ENCODE data around the gene VAMP4. TPM values are rescaled to one million over a fixed set of nuclear protein-coding genes. Genes with fewer than 3 reads are reported as not detected.
"Not testable (repeated sequence)": the region's sequence is repeated elsewhere in the genome, so short reads cannot be mapped to it uniquely, and the experiment has no call there.

Gene VAMP4
- polyA plus RNA-seq, 1 donor = 21.2 TPM

DNA sequence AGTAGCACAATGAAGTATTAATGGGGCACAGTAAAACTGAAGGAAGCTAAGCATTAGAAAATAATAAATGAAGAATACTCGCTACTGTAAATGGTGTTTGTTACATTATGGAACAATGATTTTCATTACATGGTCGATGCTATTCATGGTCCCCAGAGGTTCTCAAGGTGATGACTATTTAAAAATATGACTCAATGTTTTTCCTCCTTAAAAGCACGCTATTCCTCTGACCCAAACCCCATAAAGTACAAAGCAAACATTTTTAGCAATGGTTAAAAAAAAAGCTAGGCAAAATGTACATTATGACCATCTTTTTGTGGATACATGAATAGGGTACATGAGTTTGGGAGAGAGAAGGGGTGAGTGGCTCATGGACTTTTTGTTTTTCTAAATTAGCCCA is 34.3 kb downstream of the VAMP4 start:
- no peak for DNase-seq

DNA sequence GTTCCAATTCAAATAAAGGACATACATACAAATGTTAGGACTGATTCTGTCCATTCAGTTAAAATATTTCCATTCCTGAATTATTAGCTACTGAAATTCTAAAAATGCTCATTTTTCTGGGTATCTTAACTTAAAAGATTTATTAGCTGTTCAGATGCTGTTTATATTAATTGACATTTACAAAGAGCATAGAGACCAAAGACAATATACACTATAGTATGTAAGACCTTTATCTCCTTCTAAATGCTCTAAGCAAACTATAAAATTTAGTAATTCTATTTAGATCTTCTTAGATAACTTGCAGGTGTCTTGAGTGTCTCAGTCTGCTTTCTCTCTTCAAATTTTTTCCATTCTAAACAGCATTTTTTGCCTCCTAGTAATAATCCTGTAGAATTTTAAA is 39.3 kb downstream of the VAMP4 start:
- no peak for DNase-seq

DNA sequence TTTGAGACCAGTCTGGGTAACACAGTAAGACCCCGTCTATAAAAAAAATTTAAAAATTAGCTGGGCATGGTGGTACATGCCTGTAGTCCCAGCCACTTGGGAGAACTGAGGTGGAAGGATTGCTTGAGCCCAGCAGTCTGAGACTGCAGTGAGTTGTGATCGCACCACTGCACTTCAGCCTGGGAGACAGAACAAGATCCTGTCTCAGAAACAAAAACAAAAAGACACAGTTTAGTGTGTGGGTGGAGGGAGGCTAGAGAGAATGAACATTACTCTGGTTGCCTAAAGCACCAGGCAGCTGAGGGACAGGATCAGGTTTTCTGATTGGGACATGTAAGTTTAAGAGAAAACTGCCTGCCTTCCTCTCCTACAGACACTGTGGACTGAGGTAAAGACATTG is 42.3 kb downstream of the VAMP4 start:
- peak; percentile 33 for DNase-seq

DNA sequence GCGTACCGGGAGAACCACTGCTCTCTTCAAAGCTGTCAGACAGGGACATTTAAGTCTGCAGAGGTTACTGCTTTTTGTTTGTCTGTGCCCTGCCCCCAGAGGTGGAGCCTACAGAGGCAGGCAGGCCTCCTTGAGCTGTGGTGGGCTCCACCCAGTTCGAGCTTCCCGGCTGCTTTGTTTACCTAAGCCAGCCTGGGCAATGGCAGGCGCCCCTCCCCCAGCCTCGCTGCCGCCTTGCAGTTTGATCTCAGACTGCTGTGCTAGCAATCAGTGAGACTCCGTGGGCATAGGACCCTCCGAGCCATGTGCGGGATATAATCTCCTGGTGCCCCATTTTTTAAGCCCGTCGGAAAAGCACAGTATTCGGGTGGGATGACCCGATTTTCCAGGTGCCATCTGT is 46.1 kb downstream of the VAMP4 start:
- not testable (repeated sequence) for DNase-seq

DNA sequence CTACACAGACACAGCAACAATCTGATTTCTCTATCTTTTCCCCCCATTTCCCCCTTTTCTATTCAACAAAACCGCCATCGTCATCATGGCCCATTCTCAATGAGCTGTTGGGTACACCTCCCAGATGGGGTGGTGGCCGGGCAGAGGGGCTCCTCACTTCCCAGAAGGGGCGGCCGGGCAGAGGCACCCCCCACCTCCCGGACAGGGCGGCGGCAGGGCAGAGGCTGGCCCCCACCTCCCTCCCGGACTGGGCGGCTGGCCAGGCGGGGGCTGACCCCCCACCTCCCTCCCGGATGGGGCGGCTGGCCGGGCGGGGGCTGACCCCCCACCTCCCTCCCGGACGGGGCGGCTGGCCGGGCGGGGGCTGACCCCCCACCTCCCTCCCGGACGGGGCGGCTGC is 48.3 kb downstream of the VAMP4 start:
- DNase-seq = not testable (repeated sequence)

DNA sequence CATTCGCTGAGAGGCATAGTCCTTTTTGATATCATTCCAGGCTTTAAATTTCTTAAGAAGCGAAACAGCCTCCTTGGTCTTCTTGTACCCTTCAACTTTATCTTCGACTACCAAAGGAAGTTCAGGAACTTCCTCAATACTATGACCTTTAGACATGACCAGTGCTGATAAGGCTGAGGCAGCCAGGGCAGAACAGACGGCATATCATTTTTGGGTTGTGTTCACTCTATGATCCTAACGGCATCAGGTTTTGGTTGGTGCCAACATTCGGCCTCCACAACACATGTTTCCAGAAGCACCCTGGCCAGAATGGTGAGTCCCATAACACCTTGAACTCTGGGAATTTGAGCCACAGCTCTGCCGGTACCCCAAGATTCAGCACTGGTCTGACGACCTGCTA is 58.0 kb downstream of the VAMP4 start:
- no peak for DNase-seq

DNA sequence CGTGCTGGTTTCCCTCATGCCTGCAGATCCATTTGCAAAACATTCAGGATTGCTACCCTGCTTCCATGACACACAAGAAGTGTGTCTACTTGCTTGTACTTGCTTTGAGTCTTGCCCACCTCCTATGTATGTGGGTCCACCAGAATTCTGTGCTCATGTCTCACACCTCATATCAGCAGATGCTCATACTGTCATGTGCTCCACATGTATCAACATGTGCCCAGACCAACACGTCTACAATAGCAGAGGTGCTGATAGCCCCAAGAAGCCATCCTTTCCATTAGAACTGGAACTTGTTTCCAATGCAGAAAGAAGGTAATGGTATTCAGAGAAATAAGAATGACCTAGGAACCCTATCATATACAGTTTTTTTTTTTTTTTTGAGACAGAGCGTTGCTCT is 61.5 kb downstream of the VAMP4 start:
- no peak for DNase-seq

DNA sequence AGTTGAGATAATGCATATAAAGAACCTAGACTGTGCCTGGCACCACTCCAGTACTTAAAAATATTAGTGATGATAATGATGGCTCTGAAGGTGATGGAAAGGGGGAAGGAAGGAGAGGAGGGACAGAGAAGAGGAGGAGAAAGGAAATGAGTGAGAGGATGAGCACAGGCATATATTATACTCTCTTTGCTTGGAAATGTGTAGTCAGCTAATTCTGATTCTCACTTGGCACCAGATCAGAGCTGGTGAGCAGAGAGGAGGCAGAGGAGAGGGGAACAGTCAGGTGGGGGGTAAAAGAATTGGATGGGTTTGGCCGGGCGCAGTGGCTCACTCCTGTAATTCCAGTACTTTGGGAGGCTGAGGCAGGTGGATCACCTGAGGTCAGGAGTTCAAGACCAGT is 65.0 kb downstream of the VAMP4 start:
- no peak for DNase-seq

DNA sequence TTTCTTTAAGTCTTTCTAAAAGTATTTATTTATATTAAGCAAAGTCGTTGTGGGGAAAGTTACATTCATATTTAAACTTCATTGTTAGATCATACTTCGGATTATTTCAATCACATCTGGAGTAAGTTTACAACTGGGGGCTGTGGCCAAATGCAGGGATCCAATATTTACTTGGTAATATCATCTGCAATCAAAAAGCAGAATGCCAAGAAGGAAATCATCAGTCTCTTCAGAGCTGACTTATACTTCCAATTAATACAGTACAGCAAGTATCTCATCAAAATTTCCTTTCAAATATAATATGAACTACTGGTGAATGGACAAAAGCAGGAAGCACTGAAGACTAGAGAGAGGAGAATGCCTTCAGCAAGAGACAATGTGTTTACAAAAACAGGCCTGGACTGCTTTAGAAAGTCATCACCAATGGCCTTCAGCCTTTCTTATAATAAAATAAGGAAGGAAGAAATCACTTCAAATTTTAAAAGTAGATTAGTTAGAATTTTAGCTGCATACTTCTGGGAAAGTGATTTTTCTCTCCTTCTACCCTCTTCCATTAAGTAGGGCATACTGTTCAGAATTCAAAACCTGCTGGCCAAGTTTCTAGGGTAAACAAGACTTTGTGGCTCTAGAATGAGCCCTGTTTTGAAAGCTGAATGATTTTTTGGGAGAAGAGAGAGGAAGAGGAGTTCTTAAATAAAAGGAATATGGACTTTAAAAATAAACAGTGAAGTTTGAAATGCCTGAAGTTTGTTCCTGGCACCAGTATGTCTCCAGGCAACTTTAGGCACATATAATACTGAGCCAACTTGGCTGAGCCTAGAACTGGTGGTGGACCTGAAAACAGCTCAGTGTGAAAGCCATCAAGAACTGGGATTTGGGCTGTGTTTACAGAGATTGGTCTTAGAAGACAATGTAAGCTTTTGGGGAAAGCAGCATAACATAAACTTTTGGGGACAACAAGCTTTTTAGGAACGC is 67.1 kb downstream of the VAMP4 start:
- DNase-seq = no peak

DNA sequence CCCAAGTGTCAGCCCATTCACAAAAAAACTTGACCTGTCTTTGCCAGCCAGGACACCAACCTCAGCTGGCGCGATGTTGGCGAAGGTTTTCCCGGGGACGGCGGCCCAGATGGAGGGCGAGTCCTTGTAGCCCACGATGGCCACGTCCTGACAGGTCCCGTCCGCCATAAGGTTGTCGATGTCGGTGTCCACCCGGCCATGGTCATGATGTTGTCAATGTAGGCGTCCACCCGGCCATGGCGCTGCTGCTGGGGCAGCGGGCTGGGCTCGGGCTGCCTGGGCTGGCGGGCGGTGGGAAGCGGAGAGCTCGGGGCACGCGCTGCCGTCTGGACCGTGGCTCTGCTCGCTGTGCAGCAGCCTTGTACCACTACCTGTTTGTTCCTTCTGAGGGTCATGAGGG is 71.1 kb downstream of the VAMP4 start:
- DNase-seq = no peak

DNA sequence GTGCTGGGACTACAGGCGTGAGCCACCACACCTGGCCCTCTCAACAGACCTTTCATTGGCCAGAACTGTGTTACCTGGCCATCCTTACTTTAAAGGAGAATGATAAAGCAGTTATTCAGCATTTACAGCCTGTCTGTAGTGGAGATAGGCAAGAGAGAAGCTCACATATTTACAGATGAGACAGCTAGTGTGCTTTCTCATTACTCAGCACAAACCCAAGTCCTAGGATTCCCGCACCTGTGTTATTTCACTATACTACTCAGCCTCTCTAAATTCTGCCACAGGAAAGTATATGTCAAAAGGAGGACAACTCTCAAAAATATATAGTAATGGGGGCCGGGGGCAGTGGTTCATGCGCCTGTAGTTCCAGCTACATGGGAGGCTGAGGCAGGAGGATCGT is 73.5 kb downstream of the VAMP4 start:
- DNase-seq = no peak

DNA sequence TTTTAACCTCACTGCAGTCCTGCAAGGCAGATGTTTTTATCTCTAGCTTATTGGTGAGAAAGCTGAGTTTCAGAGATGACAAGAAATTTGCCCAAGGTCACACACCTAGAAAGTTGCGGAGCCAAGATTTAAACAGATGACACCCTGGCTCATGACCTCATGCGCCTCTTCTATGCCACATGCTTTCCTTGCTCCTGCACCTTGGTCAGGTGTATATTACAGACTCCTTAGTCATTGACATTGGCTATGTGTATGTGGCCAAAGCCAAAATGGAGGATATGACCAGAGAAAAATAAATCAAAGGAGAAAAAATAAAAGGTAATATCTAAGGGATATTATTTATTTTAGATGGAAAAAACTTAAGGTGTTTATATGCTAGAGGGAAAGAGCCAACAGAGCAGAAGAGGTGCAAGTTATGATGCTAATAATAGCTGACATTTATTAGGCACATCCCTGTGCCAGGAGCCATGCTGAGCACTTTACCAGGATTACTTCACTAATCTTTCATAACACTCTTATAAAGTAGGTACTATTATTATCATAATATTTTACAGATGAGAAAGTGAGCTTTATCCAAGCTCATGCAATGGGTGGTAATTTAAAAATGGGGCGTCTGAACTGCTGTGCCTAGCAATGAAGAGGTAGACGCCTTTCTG is 75.6 kb downstream of the VAMP4 start:
- DNase-seq = no peak

DNA sequence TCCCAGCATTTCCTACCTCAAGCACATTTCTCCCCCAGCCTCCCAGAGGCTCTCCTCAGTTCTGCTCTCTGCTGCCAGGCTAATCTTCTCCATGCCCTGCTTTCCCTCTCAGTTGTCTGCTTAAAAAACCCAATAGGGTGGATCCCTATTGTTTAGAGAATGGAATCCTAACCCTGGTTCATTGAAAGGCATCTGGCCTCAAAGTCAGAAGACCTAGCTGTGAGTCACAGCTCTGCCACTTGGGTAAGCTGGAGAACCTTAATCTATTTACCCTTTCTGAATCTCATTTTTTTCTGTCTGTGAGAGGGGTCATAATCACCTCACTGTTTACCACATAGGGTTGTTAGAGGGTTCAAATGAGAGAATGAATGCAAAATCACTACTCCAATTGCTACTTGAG is 76.9 kb downstream of the VAMP4 start:
- no peak for DNase-seq

DNA sequence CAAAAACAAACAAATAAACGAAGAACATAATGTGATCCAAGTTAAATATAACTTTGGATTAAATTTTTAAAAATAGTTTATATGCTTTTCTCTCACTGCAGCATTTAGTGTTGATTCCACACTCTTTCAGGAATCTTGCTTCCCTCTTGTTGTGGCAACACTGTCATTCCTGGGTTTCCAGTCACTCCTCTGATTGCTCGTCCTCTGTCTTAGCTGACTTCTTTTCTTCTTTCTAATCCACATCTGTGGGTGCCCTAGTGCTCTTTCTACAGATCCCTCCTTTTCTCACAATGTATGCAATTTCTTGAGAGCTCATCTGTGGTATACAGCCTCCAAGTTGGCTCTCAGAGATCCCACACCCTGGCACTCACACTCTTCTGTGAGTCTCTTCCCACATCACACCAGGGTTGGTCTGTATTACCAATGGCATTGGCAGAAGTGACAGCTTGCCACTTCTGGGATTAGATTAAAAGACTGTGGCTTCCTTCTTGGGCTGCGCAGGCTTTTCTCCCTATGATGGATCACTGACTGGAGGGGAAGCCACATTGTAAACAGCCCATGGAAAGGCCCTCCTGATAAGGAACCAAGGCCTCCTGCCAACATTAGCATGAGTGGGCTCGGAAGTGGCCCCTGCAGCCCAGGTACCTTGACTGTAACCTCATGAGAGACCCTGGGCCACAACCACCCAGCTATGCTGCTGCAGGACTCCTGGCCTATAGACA is 77.8 kb downstream of the VAMP4 start:
- no peak for DNase-seq

DNA sequence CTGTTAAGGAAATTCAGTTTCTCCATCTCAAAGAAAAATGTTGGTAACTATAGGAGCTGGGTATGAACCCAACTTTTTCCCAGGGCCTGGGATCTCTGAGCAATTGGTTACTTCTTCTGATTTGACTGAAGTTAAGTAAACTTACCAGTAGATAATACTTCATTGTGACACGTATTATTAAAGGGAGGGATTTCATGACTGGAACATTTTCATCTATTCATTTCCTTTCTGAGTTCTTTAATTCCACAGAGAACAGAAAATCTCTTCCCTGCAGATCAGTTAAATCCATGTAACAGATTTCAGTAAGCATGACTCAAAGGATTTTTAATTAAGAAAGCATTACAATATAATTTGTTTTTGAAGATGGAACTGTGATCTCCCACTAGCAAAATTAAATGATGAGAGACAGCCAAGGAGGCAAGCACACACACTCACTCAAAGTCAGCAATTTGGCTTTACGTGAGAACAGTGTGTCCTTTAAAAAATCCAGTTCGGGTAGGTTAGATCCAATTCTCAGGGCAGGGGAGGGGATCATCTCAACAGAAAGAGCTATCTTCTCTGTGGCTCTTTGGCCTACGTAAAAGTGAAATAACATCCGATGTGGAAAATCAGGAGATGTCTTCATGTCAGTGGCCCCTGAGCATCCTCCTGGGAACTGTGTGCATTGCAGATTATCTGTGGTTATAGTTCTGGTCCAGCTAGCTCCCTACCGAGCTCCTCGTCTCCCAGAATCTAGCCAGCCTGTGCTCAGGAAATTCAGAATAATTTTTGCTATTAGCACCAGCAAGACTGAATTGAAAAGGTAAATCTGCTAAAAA is 78.6 kb downstream of the VAMP4 start:
- no peak for DNase-seq

DNA sequence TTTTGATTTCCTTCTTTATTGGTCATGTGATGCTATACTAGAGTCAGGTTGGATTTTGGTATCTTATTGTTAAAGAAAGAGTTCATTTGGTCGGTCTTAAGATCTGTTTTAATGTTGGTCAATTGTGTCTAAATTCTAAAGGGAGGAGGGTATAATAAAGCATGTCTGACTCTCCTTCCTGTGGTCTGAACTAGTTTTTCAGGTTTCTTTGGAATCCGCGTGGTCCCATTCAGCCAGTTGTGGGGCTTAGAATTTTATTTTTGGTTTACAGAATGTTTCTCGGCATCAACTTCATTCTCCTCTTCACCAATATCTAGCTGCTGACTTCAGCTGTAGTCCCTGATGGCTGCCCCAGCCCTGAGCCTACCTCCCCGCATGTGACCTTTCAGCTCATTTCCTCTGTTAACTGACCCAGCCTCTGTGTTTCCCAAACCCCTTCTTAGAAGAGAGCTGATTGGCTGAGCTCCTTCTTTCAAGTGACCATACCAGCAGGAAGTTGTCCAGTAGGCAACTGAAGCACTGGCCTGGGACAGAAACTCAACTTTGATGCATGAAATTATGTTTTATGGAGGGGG is 80.7 kb downstream of the VAMP4 start:
- no peak for DNase-seq

DNA sequence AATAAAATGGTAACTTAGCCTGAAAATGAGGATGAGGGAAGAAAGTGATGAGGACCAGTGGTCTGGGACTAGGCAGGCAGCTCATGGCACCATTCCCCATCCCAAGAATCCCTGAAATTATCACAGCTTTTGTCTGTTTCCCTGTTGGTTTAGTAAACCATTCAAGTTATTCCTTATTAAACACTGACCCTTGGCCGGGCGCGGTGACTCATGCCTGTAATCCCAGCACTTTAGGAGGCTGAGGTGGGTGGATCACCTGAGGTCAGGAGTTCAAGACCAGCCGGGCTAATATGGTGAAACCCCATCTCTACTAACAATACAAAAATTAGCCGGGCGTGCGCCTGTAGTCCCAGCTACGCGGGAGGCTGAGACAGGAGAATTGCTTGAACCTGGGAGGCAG is 85.7 kb downstream of the VAMP4 start:
- not testable (repeated sequence) for DNase-seq

DNA sequence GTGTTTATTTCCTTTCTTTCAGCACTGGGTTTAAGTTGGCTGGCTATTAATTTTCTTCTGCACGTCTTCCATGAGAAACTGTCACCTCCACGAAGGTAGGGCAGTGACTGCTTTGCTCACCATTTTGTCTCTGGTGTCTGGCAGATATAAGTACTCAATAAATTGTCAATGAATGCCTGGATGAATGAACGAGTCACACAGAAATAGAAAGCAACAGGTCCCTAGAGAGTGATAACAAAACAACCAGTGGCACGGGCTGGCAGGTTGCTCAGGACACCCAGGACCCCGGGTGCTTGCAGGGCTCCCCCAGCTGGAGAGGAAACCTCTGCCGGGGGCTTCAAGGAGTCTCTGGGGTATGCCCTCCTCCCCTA is 86.1 kb downstream of the VAMP4 start:
- no peak for DNase-seq

DNA sequence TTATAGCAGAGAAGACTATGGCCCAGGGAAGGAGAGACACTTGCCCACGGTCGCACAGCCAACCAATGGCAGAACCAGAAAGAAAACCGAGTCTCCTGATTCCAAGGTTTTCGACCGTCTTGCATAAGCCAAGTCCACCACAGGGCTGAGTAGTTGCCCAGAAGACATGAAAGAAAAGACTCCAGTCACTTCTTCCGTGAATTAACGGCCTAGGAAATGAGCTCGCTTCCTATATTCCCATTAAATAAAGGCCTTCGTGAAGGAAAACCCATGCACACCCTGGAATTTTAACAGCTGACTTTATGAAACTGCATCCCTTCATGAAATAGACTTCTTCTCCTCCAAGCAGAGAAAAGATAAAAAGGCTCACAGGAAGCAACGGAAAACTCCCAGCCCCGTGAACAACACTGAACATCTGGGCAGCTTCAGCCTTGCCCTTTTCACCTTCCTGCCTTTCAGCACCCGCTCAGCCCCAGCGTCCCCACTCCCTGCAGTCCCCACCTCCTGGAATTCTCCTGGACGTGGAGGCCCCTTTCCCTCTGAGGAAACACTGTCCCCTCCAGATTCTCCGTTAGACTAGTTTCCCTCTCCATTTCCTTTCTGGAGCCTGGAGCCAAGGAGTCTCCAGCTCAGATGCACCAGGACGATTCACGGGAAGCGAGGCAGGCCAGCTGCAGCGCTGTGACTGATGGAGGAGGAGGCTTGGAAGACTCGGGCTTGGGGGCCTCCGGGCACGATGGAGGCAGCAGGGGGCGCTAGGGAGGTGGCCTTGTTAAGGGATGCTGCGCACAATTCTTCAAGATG is 86.7 kb downstream of the VAMP4 start:
- DNase-seq = peak; percentile 67

DNA sequence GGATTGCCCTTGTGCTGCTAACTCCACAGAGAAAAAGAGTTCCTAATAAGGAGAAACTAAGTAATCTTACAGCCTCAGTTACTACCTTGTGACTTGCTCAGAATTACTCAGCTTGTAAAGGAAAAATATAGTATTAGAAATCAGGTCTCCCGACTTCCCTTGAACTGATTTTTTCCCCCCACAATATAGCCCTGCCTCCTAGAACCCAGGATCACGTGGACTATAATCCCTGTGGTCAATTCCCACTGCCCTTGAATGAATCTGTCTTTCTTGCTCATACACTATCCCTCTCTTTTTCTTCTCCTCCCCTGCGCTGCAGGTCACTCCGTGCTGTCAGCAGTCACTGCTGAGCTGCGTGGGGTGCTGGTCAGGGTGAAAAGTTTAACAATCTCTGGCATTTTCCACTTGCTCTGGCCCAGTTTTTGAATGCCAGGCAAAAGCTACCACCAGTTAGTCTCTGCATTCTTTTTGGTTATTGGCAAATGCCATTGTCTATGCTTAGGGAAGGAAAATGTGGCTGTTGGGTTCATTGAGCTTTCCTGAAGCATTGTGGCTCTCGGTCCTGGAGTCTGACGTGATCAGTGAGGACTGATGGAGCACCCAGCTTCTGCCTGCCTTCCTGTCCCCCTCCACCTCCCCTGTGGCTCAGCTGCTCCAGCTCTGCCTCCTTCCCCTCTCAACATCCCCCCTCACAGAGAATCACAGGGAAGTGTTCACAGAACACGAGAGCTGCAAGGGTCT is 87.5 kb downstream of the VAMP4 start:
- no peak for DNase-seq
